Trophoblast cell (in vitro differentiated cells and primary cell): ENCODE data around the gene ATP6V0A4.

Source experiments
- DNase-seq, 2 donors: peaks; one replicate each; pipeline ENCODE4 v3.0.0-alpha.2; 2016
- H2AFZ ChIP-seq: 2 replicates; pipeline ENCODE4 v1.6.1; 2013; ENCODE audit warnings: low read length, moderate library complexity, mild to moderate bottlenecking; ENCODE audit not compliant: insufficient read depth, poor library complexity
- H2AK5ac ChIP-seq: 2 replicates; pipeline ENCODE4 v1.6.1; 2013; ENCODE audit warnings: mild to moderate bottlenecking, low read length
- H2BK120ac ChIP-seq: 2 replicates; pipeline ENCODE4 v1.6.1; 2013; ENCODE audit warnings: low read length, mild to moderate bottlenecking, moderate library complexity; ENCODE audit not compliant: insufficient read depth, poor library complexity
- H2BK12ac ChIP-seq: 2 replicates; pipeline ENCODE4 v1.6.1; 2013; ENCODE audit warnings: mild to moderate bottlenecking, low read length, moderate library complexity
- H2BK5ac ChIP-seq: 2 replicates; pipeline ENCODE4 v1.6.1; 2013; ENCODE audit warnings: low read length, low read depth, moderate library complexity, mild to moderate bottlenecking; ENCODE audit not compliant: poor library complexity
- H3K14ac ChIP-seq: 2 replicates; pipeline ENCODE4 v1.6.1; 2013; ENCODE audit warnings: mild to moderate bottlenecking, low read length
- H3K18ac ChIP-seq: 2 replicates; pipeline ENCODE4 v1.6.1; 2013; ENCODE audit warnings: mild to moderate bottlenecking, low read length
- H3K23ac ChIP-seq: 2 replicates; pipeline ENCODE4 v1.6.1; 2013; ENCODE audit warnings: low read length
- H3K27ac ChIP-seq: 2 replicates; pipeline ENCODE4 v1.5.1; 2013; ENCODE audit warnings: low read depth, mild to moderate bottlenecking, inconsistent platforms, low read length, moderate library complexity
- H3K27me3 ChIP-seq: 2 replicates; pipeline ENCODE4 v1.6.1; 2013; ENCODE audit warnings: inconsistent platforms, mild to moderate bottlenecking, low read length, moderate library complexity; ENCODE audit not compliant: insufficient read depth
- H3K36me3 ChIP-seq, 2 experiments: 1 replicate in 1 of 2; 2 replicates in 1 of 2; pipeline ENCODE4 v1.6.1; 2013; ENCODE audit warnings: low read length in 2 of 2, mild to moderate bottlenecking in 2 of 2, moderate library complexity in 1 of 2; ENCODE audit not compliant: insufficient read depth in 2 of 2, control insufficient read depth in 1 of 2
- H3K4ac ChIP-seq: 2 replicates; pipeline ENCODE4 v1.6.1; 2013; ENCODE audit warnings: low read depth, mild to moderate bottlenecking, low read length, moderate library complexity
- H3K4me1 ChIP-seq, 2 experiments: 1 replicate in 1 of 2; 2 replicates in 1 of 2; pipeline ENCODE4 v1.6.1; 2013; ENCODE audit warnings: low read length in 2 of 2, mild to moderate bottlenecking in 2 of 2, moderate library complexity in 1 of 2; ENCODE audit not compliant: insufficient read depth in 2 of 2, control insufficient read depth in 1 of 2
- H3K4me2 ChIP-seq: 2 replicates; pipeline ENCODE4 v1.6.1; 2013; ENCODE audit warnings: inconsistent platforms, mild to moderate bottlenecking, low read length, moderate library complexity
- H3K4me3 ChIP-seq: 2 replicates; pipeline ENCODE4 v1.5.1; 2013; ENCODE audit warnings: mild to moderate bottlenecking, low read depth, low read length, inconsistent platforms
- H3K79me1 ChIP-seq: one replicate; pipeline ENCODE4 v1.6.1; 2013; ENCODE audit warnings: low read length
- H3K79me2 ChIP-seq: 2 replicates; pipeline ENCODE4 v1.6.1; 2013; ENCODE audit warnings: low read length, mild to moderate bottlenecking; ENCODE audit not compliant: control insufficient read depth, insufficient read depth, poor library complexity
- H3K9ac ChIP-seq: 2 replicates; pipeline ENCODE4 v1.6.1; 2013; ENCODE audit warnings: mild to moderate bottlenecking, low read length
- H3K9me3 ChIP-seq: 2 replicates; pipeline ENCODE4 v1.6.1; 2013; ENCODE audit warnings: low read depth, mild to moderate bottlenecking, control low read depth, inconsistent platforms, low read length; ENCODE audit not compliant: insufficient read depth
- H4K12ac ChIP-seq: 2 replicates; pipeline ENCODE4 v1.6.1; 2013; ENCODE audit warnings: low read depth, mild to moderate bottlenecking, low read length, moderate library complexity
- H4K8ac ChIP-seq: 2 replicates; pipeline ENCODE4 v1.6.1; 2013; ENCODE audit warnings: low read depth, mild to moderate bottlenecking, low read length, moderate library complexity
- H4K91ac ChIP-seq: one replicate; pipeline ENCODE4 v1.6.1; 2013; ENCODE audit warnings: low read depth, mild to moderate bottlenecking, low read length, moderate library complexity
- WGBS: extraction: QIAGEN DNeasy Blood & Tissue Kit; methylation state at CpG from one replicate; pipeline ENCODE4 v1.1.7; 2013; ENCODE audit warnings: missing lambda C conversion rate; ENCODE audit not compliant: insufficient read length, insufficient coverage; ENCODE audit errors: extremely low coverage; 5-methylcytosine and 5-hydroxymethylcytosine counted together

Gene ATP6V0A4

GRCh38 chr7:138809346-138809745, 11.3 kb upstream of the ATP6V0A4 start:
- WGBS, result no CpG with 5 or more reads among the region's 4 CpGs
- H2BK12ac ChIP-seq, result no peak overlapping the region
- no peak overlapping the region for H2AFZ ChIP-seq
- no peak overlapping the region for H3K4me3 ChIP-seq
- H3K4ac ChIP-seq, result no peak overlapping the region
- no peak overlapping the region for H3K14ac ChIP-seq
- no peak overlapping the region for H4K8ac ChIP-seq
- no peaks in the 10 kb centered on the region for H3K79me2 ChIP-seq
- H3K79me1 ChIP-seq, result no peaks in the 10 kb centered on the region
- no peak overlapping the region for H4K12ac ChIP-seq
- no peaks in the 10 kb centered on the region for H3K36me3 ChIP-seq
- no peaks in the 10 kb centered on the region for H3K27me3 ChIP-seq
- no peak overlapping the region for H3K23ac ChIP-seq
- no peak overlapping the region for H2BK5ac ChIP-seq
- H3K4me1 ChIP-seq, result no peaks in the 10 kb centered on the region
- H3K9me3 ChIP-seq, result no peaks in the 10 kb centered on the region
- H3K27ac ChIP-seq, result no peak overlapping the region
- no peak overlapping the region for H2BK120ac ChIP-seq
- no peak overlapping the region for H3K4me2 ChIP-seq
- no peak overlapping the region for H3K9ac ChIP-seq
- DNase-seq, result no peak
- no peak overlapping the region for H3K18ac ChIP-seq
- H4K91ac ChIP-seq, result no peak overlapping the region
- no peak overlapping the region for H2AK5ac ChIP-seq

DNA sequence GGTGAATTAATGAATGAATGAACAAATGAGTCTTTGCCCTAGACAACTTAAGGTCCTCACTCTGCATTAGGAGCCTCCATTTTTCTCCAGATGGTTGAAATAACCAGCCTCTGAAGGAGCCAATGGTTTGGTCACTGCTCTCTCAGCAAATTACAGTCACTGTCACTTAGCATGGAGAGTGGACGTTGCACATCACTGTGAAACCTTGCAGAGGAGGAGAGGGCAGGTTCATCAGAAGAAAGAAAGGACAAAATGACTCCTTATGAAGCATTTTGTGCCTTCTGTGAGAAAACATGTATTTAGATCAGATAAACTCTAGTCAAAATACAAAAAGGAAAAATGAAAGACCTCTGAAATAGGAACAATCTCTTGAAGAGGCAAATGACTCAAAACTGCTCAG, 6.6 kb upstream of the ATP6V0A4 start:
- Histone ChIP-seq H3K79me2 (no peaks in the 10 kb centered on the region), H2BK120ac (no peak overlapping the region), H3K9ac (no peak overlapping the region), H3K27me3 (no peaks in the 10 kb centered on the region), H2AK5ac (no peak overlapping the region), H3K4me2 (no peak overlapping the region), H3K79me1 (no peaks in the 10 kb centered on the region), H4K91ac (no peak overlapping the region), H3K14ac (no peak overlapping the region), H4K8ac (no peak overlapping the region), H3K27ac (no peak overlapping the region), H2BK12ac (no peak overlapping the region), H3K9me3 (no peaks in the 10 kb centered on the region), H3K36me3 (no peaks in the 10 kb centered on the region), H3K4me3 (no peak overlapping the region), H3K23ac (no peak overlapping the region), H4K12ac (no peak overlapping the region), H2AFZ (no peak overlapping the region), H2BK5ac (no peak overlapping the region), H3K4ac (no peak overlapping the region), H3K4me1 (no peaks in the 10 kb centered on the region), H3K18ac (no peak overlapping the region)
- DNase-seq, result no peak
- WGBS, result no CpG with 5 or more reads among the region's 1 CpG

- no peak overlapping the region for H3K27ac ChIP-seq
- no peaks in the 10 kb centered on the region for H3K36me3 ChIP-seq
- H3K27me3 ChIP-seq, result no peaks in the 10 kb centered on the region
- no peak overlapping the region for H4K8ac ChIP-seq
- no peak overlapping the region for H3K4me2 ChIP-seq
- H3K14ac ChIP-seq, result no peak overlapping the region
- WGBS, result no CpG with 5 or more reads among the region's 18 CpGs
- no peaks in the 10 kb centered on the region for H3K4me1 ChIP-seq
- no peak overlapping the region for H2AFZ ChIP-seq
- no peak overlapping the region for H2BK5ac ChIP-seq
- H3K23ac ChIP-seq, result no peak overlapping the region
- H3K4ac ChIP-seq, result no peak overlapping the region
- no peak overlapping the region for H2BK120ac ChIP-seq
- H3K9ac ChIP-seq, result no peak overlapping the region
- no peak overlapping the region for H2AK5ac ChIP-seq
- H4K12ac ChIP-seq, result no peak overlapping the region
- H3K9me3 ChIP-seq, result no peaks in the 10 kb centered on the region
- no peak overlapping the region for H3K4me3 ChIP-seq
- no peak for DNase-seq
- no peaks in the 10 kb centered on the region for H3K79me2 ChIP-seq
- H3K79me1 ChIP-seq, result no peaks in the 10 kb centered on the region
- no peak overlapping the region for H3K18ac ChIP-seq
- H4K91ac ChIP-seq, result no peak overlapping the region
- H2BK12ac ChIP-seq, result no peak overlapping the region
Measured at GRCh38 chr7:138802706-138803105, 4.7 kb upstream of the ATP6V0A4 start.

DNA sequence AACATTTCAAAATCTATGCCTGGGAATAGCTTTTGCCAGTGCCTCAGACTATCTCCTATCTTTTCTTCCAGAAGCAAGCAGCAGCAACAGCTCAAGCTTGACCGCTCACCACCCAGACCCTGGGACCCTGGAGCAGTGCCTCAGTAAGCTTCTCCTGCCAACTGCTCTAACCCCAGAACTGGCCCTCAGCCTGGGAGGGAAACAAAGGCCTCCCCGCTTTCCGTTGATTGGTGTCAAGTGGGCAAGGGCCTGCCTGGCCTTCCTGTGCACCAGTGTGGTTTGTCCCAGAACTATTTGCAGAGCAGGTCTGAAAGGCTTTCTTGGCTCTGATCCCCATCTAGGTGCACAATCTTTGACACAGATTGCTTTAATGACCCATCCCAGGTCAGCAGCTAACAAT, 3.3 kb upstream of the ATP6V0A4 start:
- H2BK12ac ChIP-seq, result no peak overlapping the region
- H2AFZ ChIP-seq, result no peak overlapping the region
- no peak overlapping the region for H3K4me2 ChIP-seq
- no peaks in the 10 kb centered on the region for H3K79me2 ChIP-seq
- no peaks in the 10 kb centered on the region for H3K9me3 ChIP-seq
- H3K4ac ChIP-seq, result no peak overlapping the region
- H3K18ac ChIP-seq, result no peak overlapping the region
- no CpG with 5 or more reads among the region's 3 CpGs for WGBS
- no peaks in the 10 kb centered on the region for H3K36me3 ChIP-seq
- H2BK5ac ChIP-seq, result no peak overlapping the region
- no peak overlapping the region for H4K12ac ChIP-seq
- H3K14ac ChIP-seq, result no peak overlapping the region
- H4K8ac ChIP-seq, result no peak overlapping the region
- H2AK5ac ChIP-seq, result no peak overlapping the region
- no peak overlapping the region for H3K27ac ChIP-seq
- no peak overlapping the region for H3K23ac ChIP-seq
- H3K4me1 ChIP-seq, result no peaks in the 10 kb centered on the region
- H3K9ac ChIP-seq, result no peak overlapping the region
- H2BK120ac ChIP-seq, result no peak overlapping the region
- H4K91ac ChIP-seq, result no peak overlapping the region
- no peaks in the 10 kb centered on the region for H3K79me1 ChIP-seq
- no peak for DNase-seq
- H3K27me3 ChIP-seq, result no peaks in the 10 kb centered on the region
- H3K4me3 ChIP-seq, result no peak overlapping the region
